Upper lobe of left lung (tissue), 6 donors: ENCODE data around the gene GPD2. TPM values are rescaled to one million over a fixed set of nuclear protein-coding genes. Genes with fewer than 3 reads are reported as not detected.
"Not testable (repeated sequence)": the region's sequence is repeated elsewhere in the genome, so short reads cannot be mapped to it uniquely, and the experiment has no call there.

Experiments
- ATAC-seq, 2 donors: fragments of 200-7000 bp; cut with Tn5 transposase; one replicate each; pipeline ENCODE4 v1.9.1; 2022; ENCODE audit warnings: mild to moderate bottlenecking in 2 of 2, moderate library complexity in 2 of 2; ENCODE audit not compliant: low FRiP score in 2 of 2
- DNase-seq, 2 donors: peaks; one replicate each; pipeline ENCODE4 v3.0.0-alpha.2; 2019 to 2020
- H3K27ac ChIP-seq, 4 donors: fragments of 200-600 bp; sonication (generic); one replicate each; pipeline ENCODE4 v1.5.1; 2016 to 2019
- H3K27me3 ChIP-seq, 4 donors: fragments of 200-600 bp; sonication (generic); one replicate each; pipeline ENCODE4 v1.5.1; 2017 to 2019
- H3K36me3 ChIP-seq, 4 donors: fragments of 200-600 bp; sonication (generic); one replicate each; pipeline ENCODE4 v1.5.1; 2016 to 2019
- H3K4me1 ChIP-seq, 4 donors: fragments of 200-600 bp; sonication (generic); one replicate each; pipeline ENCODE4 v1.5.1; 2018 to 2019
- H3K4me3 ChIP-seq, 4 donors: fragments of 200-600 bp; sonication (generic); one replicate each; pipeline ENCODE4 v1.5.1; 2017 to 2019; ENCODE audit warnings: mild to moderate bottlenecking in 2 of 4, moderate library complexity in 1 of 4
- H3K9me3 ChIP-seq, 4 donors: fragments of 200-600 bp; sonication (generic); one replicate each; pipeline ENCODE4 v1.5.1; 2018 to 2019
- EP300 ChIP-seq, 4 donors: sonication (generic); formaldehyde crosslinking; IDR thresholded peaks; one replicate each; pipeline ENCODE4 v1.5.1; 2017; ENCODE audit warnings: antibody characterized with exemption in 4 of 4, control low read depth in 2 of 4
- POLR2A ChIP-seq, 4 donors: fragments of 450-650 bp; IDR thresholded peaks; one replicate each; pipeline ENCODE4 v1.5.1; 2016 to 2017; ENCODE audit warnings: antibody characterized with exemption in 4 of 4, mild to moderate bottlenecking in 2 of 4
- POLR2AphosphoS5 ChIP-seq, 2 donors: sonication (generic); formaldehyde crosslinking; IDR thresholded peaks; one replicate each; pipeline ENCODE4 v1.5.1; 2017; ENCODE audit warnings: antibody characterized with exemption in 2 of 2
- WGBS, 2 donors: methylation state at CpG; one replicate each; pipeline ENCODE4 v1.1.5; 2017 to 2018; 5-methylcytosine and 5-hydroxymethylcytosine counted together
- total RNA-seq, 6 donors: library from RNA; depleted of rRNA in 4 of 6; stranded (reverse); fragments of >200 nt in 4 of 6; gene quantifications; one replicate each; pipeline versions ENCODE4 v1.1.0 to v1.2.1, GENCODE V29; 2016 to 2021
- TF ChIP-seq, protein P1 (sequence below), 6 experiments: fragments of 450-650 bp in 4 of 6; fragments of 200-600 bp in 2 of 6; sonication (generic) in 2 of 6; IDR thresholded peaks; one replicate each; pipeline ENCODE4 v1.5.1; 2016 to 2019; ENCODE audit warnings: antibody characterized with exemption in 6 of 6
- donor health status: DM: no; HTN: no; CAD: no; lungs with moderate emphysema.
- donor health status: DM: no; HTN: yes; CAD: no; lungs with severe emphysema.

Gene GPD2
- total RNA-seq, 6 donors from 2014 or later, result 37.6 to 142 (median 44.2) TPM

- no peak for DNase-seq
- ATAC-seq, result no peak
- H3K36me3 ChIP-seq, result peaks cover 0 to 4% (median 0%) of the 10 kb centered on the region in 4 donors
- no peaks in the 10 kb centered on the region for H3K9me3 ChIP-seq
- WGBS, 2 donors, result 92 to 93% methylated on average over 2 of the region's 2 CpGs
- H3K4me3 ChIP-seq, result no peak overlapping the region
- no peak overlapping the region for H3K27ac ChIP-seq
- no peaks in the 10 kb centered on the region for H3K4me1 ChIP-seq
- TF ChIP-seq EP300 (IDR thresholded peaks at IDR 0.05) (no peak), POLR2A (IDR thresholded peaks at IDR 0.05) (no peak)
- TF ChIP-seq, protein P1, sequence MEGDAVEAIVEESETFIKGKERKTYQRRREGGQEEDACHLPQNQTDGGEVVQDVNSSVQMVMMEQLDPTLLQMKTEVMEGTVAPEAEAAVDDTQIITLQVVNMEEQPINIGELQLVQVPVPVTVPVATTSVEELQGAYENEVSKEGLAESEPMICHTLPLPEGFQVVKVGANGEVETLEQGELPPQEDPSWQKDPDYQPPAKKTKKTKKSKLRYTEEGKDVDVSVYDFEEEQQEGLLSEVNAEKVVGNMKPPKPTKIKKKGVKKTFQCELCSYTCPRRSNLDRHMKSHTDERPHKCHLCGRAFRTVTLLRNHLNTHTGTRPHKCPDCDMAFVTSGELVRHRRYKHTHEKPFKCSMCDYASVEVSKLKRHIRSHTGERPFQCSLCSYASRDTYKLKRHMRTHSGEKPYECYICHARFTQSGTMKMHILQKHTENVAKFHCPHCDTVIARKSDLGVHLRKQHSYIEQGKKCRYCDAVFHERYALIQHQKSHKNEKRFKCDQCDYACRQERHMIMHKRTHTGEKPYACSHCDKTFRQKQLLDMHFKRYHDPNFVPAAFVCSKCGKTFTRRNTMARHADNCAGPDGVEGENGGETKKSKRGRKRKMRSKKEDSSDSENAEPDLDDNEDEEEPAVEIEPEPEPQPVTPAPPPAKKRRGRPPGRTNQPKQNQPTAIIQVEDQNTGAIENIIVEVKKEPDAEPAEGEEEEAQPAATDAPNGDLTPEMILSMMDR (IDR thresholded peaks at IDR 0.05), result no peak
- no peaks in the 10 kb centered on the region for H3K27me3 ChIP-seq
These were observed 90.9 kb downstream of the GPD2 start for GRCh38 chr2:156526950-156527636.

- not testable (repeated sequence) for H3K27ac ChIP-seq, H3K36me3 ChIP-seq, DNase-seq, H3K4me3 ChIP-seq, ATAC-seq, H3K9me3 ChIP-seq, H3K27me3 ChIP-seq, H3K4me1 ChIP-seq
- 94 to 98% methylated on average over 5 of the region's 5 CpGs for WGBS, 2 donors
These were observed 92.4 kb downstream of the GPD2 start for GRCh38 chr2:156528583-156528982.

DNA sequence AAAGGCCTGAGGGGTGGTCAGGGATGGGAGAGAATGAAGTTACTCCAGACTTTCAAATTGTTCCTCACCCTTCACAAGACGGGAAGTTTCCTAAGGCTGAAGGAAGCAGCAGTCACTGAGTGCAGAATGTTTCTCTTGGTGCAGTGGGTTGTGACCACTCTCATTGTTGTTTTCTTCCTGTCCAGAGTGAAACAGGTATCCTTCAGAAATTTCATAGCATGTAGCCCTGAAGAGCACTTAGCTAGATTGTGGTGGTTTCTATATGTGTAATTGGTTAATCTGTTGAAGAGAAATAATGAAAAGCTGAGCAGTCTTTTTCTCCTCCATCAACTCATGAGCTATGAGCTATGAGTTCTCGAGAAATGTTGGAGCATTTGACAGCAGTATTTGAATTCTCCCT is 96.8 kb downstream of the GPD2 start:
- Histone ChIP-seq H3K36me3 (peaks cover 0 to 4% (median 0%) of the 10 kb centered on the region in 4 donors), H3K4me1 (peaks cover 0 to 5% (median 0%) of the 10 kb centered on the region in 4 donors), H3K9me3 (no peaks in the 10 kb centered on the region), H3K27ac (no peak overlapping the region), H3K27me3 (no peaks in the 10 kb centered on the region), H3K4me3 (no peak overlapping the region)
- DNase-seq (no peak), ATAC-seq (no peak)
- TF ChIP-seq POLR2AphosphoS5 (IDR thresholded peaks at IDR 0.05) (no peak), EP300 (IDR thresholded peaks at IDR 0.05) (no peak), POLR2A (IDR thresholded peaks at IDR 0.05) (no peak)
- TF ChIP-seq, protein P1 (IDR thresholded peaks at IDR 0.05), result no peak
- 71 to 83% methylated on average over 2 of the region's 2 CpGs for WGBS, 2 donors

DNA sequence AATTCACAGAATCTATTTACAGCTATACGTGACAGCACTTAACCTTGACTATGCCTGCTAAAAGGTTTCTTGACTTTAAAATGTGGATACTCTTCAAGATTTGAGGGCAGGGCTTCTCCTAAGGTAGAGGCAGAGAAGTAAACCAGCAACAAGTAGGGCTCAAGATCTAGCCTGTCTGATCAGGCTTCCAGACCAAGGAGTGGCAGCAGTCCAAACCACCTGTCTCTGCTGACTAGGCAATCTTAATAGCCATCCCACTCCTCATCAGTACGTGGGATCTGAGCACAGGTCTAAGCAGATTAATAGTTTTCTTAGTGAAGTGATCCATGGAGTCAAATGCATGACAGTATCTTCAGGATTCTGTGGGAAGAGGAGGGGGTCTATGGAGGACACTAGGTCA is 100.4 kb downstream of the GPD2 start:
- Histone ChIP-seq H3K36me3 (no peaks in the 10 kb centered on the region), H3K27ac (no peak overlapping the region), H3K9me3 (no peaks in the 10 kb centered on the region), H3K4me3 (no peak overlapping the region), H3K27me3 (no peaks in the 10 kb centered on the region), H3K4me1 (peaks cover 0 to 19% (median 0%) of the 10 kb centered on the region in 4 donors)
- WGBS, 2 donors, result 96 to 98% methylated on average over 2 of the region's 2 CpGs
- DNase-seq (no peak), ATAC-seq (no peak)
- no peak for TF ChIP-seq EP300 (IDR thresholded peaks at IDR 0.05)
- TF ChIP-seq, protein P1 (IDR thresholded peaks at IDR 0.05), result no peak
- TF ChIP-seq POLR2A (IDR thresholded peaks at IDR 0.05), result no peak
- TF ChIP-seq POLR2AphosphoS5 (IDR thresholded peaks at IDR 0.05), result no peak

DNA sequence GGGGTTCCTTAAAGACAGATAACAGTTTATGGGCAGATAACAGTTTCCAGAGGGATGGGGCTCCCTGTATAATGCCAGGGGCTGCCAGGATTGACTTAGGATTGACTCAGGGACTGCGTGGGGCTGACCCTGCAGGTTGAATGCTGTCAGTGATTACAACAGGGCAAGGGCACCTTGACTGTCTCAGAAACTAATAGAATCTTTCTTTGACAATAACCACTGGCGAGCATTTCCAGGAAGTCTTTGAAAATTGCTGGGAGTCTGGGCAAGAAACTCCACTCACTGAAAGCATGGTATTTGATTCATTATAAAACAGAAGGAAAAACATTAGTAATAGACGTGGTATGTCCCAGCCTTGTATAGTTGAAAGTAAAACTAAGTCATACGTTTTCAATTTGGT is 101.0 kb downstream of the GPD2 start:
- no peaks in the 10 kb centered on the region for H3K27me3 ChIP-seq
- TF ChIP-seq POLR2AphosphoS5 (IDR thresholded peaks at IDR 0.05), result no peak
- TF ChIP-seq, protein P1 (IDR thresholded peaks at IDR 0.05), result no peak
- no peak for TF ChIP-seq EP300 (IDR thresholded peaks at IDR 0.05)
- TF ChIP-seq POLR2A (IDR thresholded peaks at IDR 0.05), result no peak
- H3K4me1 ChIP-seq, result peaks cover 0 to 20% (median 0%) of the 10 kb centered on the region in 4 donors
- no peaks in the 10 kb centered on the region for H3K9me3 ChIP-seq
- no peak for DNase-seq
- ATAC-seq, result peak; percentile 30 to 56
- no peak overlapping the region for H3K27ac ChIP-seq
- 69 to 73% methylated on average over 4 of the region's 4 CpGs for WGBS, 2 donors
- H3K36me3 ChIP-seq, result no peaks in the 10 kb centered on the region
- H3K4me3 ChIP-seq, result no peak overlapping the region
